CD14-positive monocyte (primary cell): ENCODE results near the gene VTI1B. TPM values are rescaled to one million over a fixed set of nuclear protein-coding genes. Genes with fewer than 3 reads are reported as not detected.
A peak's percentile ranks its signal among the peaks of the same experiment; 100 is the strongest.

Source experiments
- DNase-seq, 3 donors: peaks; one replicate each; pipeline ENCODE4 v3.0.0-alpha.2; 2011 to 2022
- H2AFZ ChIP-seq: 2 replicates; pipeline ENCODE4 v1.6.0; 2012; ENCODE audit warnings: mild to moderate bottlenecking, low read depth, low read length, inconsistent platforms; ENCODE audit not compliant: insufficient read depth, poor library complexity, severe bottlenecking
- H3K27ac ChIP-seq, 2 donors: 1 replicate in 1 of 2; 2 replicates in 1 of 2; pipeline ENCODE4 v1.5.1; 2012 to 2013; ENCODE audit warnings: low read length in 2 of 2, control low read depth in 1 of 2, inconsistent platforms in 1 of 2, low read depth in 1 of 2, mild to moderate bottlenecking in 1 of 2
- H3K27me3 ChIP-seq, 2 donors: one replicate each; pipeline versions ENCODE4 v1.6.0 to v1.6.1; 2011 to 2013; ENCODE audit warnings: low read length in 2 of 2; ENCODE audit not compliant: control insufficient read depth in 2 of 2, insufficient read depth in 2 of 2
- H3K36me3 ChIP-seq, 2 donors: replicated peaks in 1 of 2; 1 replicate in 1 of 2; 2 replicates in 1 of 2; pipeline versions ENCODE4 v1.5.1 to v1.6.1; 2012 to 2013; ENCODE audit warnings: low read length in 2 of 2, control low read depth in 1 of 2, inconsistent platforms in 1 of 2, mild to moderate bottlenecking in 1 of 2; ENCODE audit not compliant: insufficient read depth in 2 of 2, control insufficient read depth in 1 of 2
- H3K4me1 ChIP-seq, 2 donors: 1 replicate in 1 of 2; 2 replicates in 1 of 2; pipeline versions ENCODE4 v1.5.1 to v1.6.1; 2012 to 2013; ENCODE audit warnings: low read length in 2 of 2, control low read depth in 1 of 2, inconsistent platforms in 1 of 2, mild to moderate bottlenecking in 1 of 2, moderate library complexity in 1 of 2; ENCODE audit not compliant: insufficient read depth in 2 of 2, control insufficient read depth in 1 of 2
- H3K4me2 ChIP-seq: replicated peaks from 2 replicates; pipeline ENCODE3; 2012; ENCODE audit warnings: low read length, moderate library complexity, mild to moderate bottlenecking; ENCODE audit not compliant: poor library complexity, severe bottlenecking; ENCODE audit errors: extremely low read depth
- H3K4me3 ChIP-seq, 3 experiments: fragments of 200-600 bp in 1 of 3; sonication (generic) in 1 of 3; replicated peaks in 1 of 3; 1 replicate in 2 of 3; 2 replicates in 1 of 3; pipeline ENCODE4 v1.5.1; 2011 to 2013; ENCODE audit warnings: low read length in 3 of 3, mild to moderate bottlenecking in 3 of 3, control low read depth in 2 of 3, low read depth in 2 of 3, inconsistent platforms in 1 of 3, moderate library complexity in 1 of 3
- H3K79me2 ChIP-seq: 2 replicates; pipeline ENCODE4 v1.6.0; 2012; ENCODE audit warnings: mild to moderate bottlenecking, control low read depth, inconsistent platforms, low read length, moderate library complexity; ENCODE audit not compliant: insufficient read depth
- H3K9ac ChIP-seq: 2 replicates; pipeline ENCODE4 v1.6.0; 2017; ENCODE audit warnings: low read length, mild to moderate bottlenecking; ENCODE audit not compliant: insufficient read depth, poor library complexity, severe bottlenecking
- H3K9me3 ChIP-seq, 2 donors: replicated peaks in 1 of 2; 1 replicate in 1 of 2; 2 replicates in 1 of 2; pipeline versions ENCODE4 v1.5.1 to v1.6.1; 2012 to 2013; ENCODE audit warnings: low read length in 2 of 2, control low read depth in 1 of 2; ENCODE audit not compliant: control insufficient read depth in 1 of 2, insufficient read depth in 1 of 2
- H4K20me1 ChIP-seq: 2 replicates; pipeline ENCODE4 v1.6.0; 2012; ENCODE audit warnings: mild to moderate bottlenecking, low read length, control low read depth, moderate library complexity; ENCODE audit not compliant: insufficient read depth
- H3K27ac Mint-ChIP-seq, 7 donors: one replicate each; pipeline ENCODE4 v1.8.0; 2020; ENCODE audit warnings: mild to moderate bottlenecking in 7 of 7, mixed read lengths in 7 of 7, moderate library complexity in 6 of 7, inconsistent platforms in 2 of 7
- H3K27me3 Mint-ChIP-seq, 3 donors: one replicate each; pipeline ENCODE4 v1.8.0; 2021 to 2022; ENCODE audit warnings: low read depth in 3 of 3, mild to moderate bottlenecking in 3 of 3, mixed read lengths in 3 of 3, moderate library complexity in 3 of 3, inconsistent platforms in 1 of 3
- H3K36me3 Mint-ChIP-seq, 2 donors: one replicate each; pipeline ENCODE4 v1.8.0; 2020; ENCODE audit warnings: mixed read lengths in 2 of 2, inconsistent platforms in 1 of 2, mild to moderate bottlenecking in 1 of 2
- H3K4me1 Mint-ChIP-seq: one replicate; pipeline ENCODE4 v1.8.0; 2020; ENCODE audit warnings: mild to moderate bottlenecking, mixed read lengths
- H3K4me3 Mint-ChIP-seq, 2 donors: one replicate each; pipeline ENCODE4 v1.8.0; 2020; ENCODE audit warnings: mild to moderate bottlenecking in 2 of 2, mixed read lengths in 2 of 2, moderate library complexity in 1 of 2
- H3K9me3 Mint-ChIP-seq, 7 donors: one replicate each; pipeline ENCODE4 v1.8.0; 2020 to 2022; ENCODE audit warnings: mixed read lengths in 7 of 7, mild to moderate bottlenecking in 6 of 7, moderate library complexity in 6 of 7, inconsistent platforms in 2 of 7
- CTCF ChIP-seq: fragments of 200-600 bp; IDR thresholded peaks from one replicate; pipeline ENCODE4 v1.8.0; 2022; ENCODE audit warnings: antibody characterized with exemption, mild to moderate bottlenecking
- WGBS: methylation state at CpG from one replicate; pipeline ENCODE4 v1.1.5; 2013; ENCODE audit warnings: missing lambda C conversion rate; ENCODE audit not compliant: insufficient coverage; 5-methylcytosine and 5-hydroxymethylcytosine counted together
- intact Hi-C, 2 donors: fragments of 100-400 bp; cut with micrococcal nuclease; formaldehyde crosslinking; loops; one replicate each; pipeline versions ENCODE4 v1.15.0 to v1.15.1; 2023
- polyA plus RNA-seq, 3 donors: library from polyadenylated mRNA; depleted of rRNA in 1 of 3; unstranded in 2 of 3; stranded (reverse) in 1 of 3; fragments of 300-500 nt in 2 of 3; fragments of >200 nt in 1 of 3; fragmentation: Illumina TruSeq in 2 of 3; gene quantifications; 1 replicate in 2 of 3; 2 replicates in 1 of 3; pipeline ENCODE4 v1.2.3, GENCODE V29; 2012 to 2021

VTI1B gene
- polyA plus RNA-seq, 3 donors, result 31.3 to 84.7 (median 84.5) TPM

GRCh38 chr14:67674139-67674479 lies 323 bp downstream of the VTI1B start:
- H3K27me3 ChIP-seq, result no peaks in the 10 kb centered on the region
- peaks cover 0 to 2% (median 0%) of the 10 kb centered on the region in 3 donors for H3K27me3 Mint-ChIP-seq
- peak overlapping the region; percentile 76 to 95 (median 89) for H3K4me3 ChIP-seq
- peak overlapping the region; percentile 86 to 96 (median 93) for H3K27ac Mint-ChIP-seq
- peak overlapping the region; percentile 90 to 91 for H3K4me3 Mint-ChIP-seq
- intact Hi-C loops, result loop anchor here (5.0 to 10.0 kb wide), 3 partner anchors 33 to 72 kb away; partner anchors contain the start of genes ARG2 (in 1 of the 2) and PIGH (in 1 of the 2)
- H3K9me3 ChIP-seq, result no peaks in the 10 kb centered on the region
- peaks cover 52% of the 10 kb centered on the region for H3K79me2 ChIP-seq
- peak overlapping the region; percentile 95 for H3K9ac ChIP-seq
- peak; percentile 22 to 51 (median 44) for DNase-seq
- WGBS, result 0% methylated on average over 23 of the region's 25 CpGs
- peaks cover 30% of the 10 kb centered on the region for H3K4me1 Mint-ChIP-seq
- H3K4me1 ChIP-seq, result peaks cover 22 to 31% of the 10 kb centered on the region in 2 donors
- peaks cover 49% of the 10 kb centered on the region for H4K20me1 ChIP-seq
- TF ChIP-seq CTCF, result peak; percentile 21
- peaks cover 4 to 24% of the 10 kb centered on the region in 2 donors for H3K36me3 ChIP-seq
- H3K4me2 ChIP-seq, result peak overlapping the region; percentile 94
- H2AFZ ChIP-seq, result peak overlapping the region; percentile 90
- peaks cover 31 to 46% of the 10 kb centered on the region in 2 donors for H3K36me3 Mint-ChIP-seq
- H3K9me3 Mint-ChIP-seq, result no peaks in the 10 kb centered on the region
- H3K27ac ChIP-seq, result peak overlapping the region; percentile 83 to 97

GRCh38 chr14:67673451-67673850 lies 981 bp downstream of the VTI1B start:
- H3K27me3 Mint-ChIP-seq, result peaks cover 0 to 2% (median 0%) of the 10 kb centered on the region in 3 donors
- Histone ChIP-seq H3K79me2 (peaks cover 59% of the 10 kb centered on the region), H2AFZ (peak overlapping the region; percentile 90), H3K27me3 (no peaks in the 10 kb centered on the region), H3K9me3 (no peaks in the 10 kb centered on the region), H3K4me2 (peak overlapping the region; percentile 94), H3K9ac (no peak overlapping the region), H3K4me1 (peaks cover 22 to 31% of the 10 kb centered on the region in 2 donors), H3K36me3 (peaks cover 4 to 18% of the 10 kb centered on the region in 2 donors), H3K4me3 (peak overlapping the region; percentile 76 to 95 (median 89)), H4K20me1 (peaks cover 56% of the 10 kb centered on the region), H3K27ac (peak overlapping the region in 1 of 2 donors; percentile 97)
- intact Hi-C loops, result loop anchor here (5.0 to 10.0 kb wide), 3 partner anchors 34 to 71 kb away; partner anchors contain the start of genes ARG2 (in 1 of the 2) and PIGH (in 1 of the 2)
- H3K4me3 Mint-ChIP-seq, result peak overlapping the region; percentile 90 to 91
- peak overlapping the region in 4 of 7 donors; percentile 90 to 96 (median 94) for H3K27ac Mint-ChIP-seq
- WGBS, result 0% methylated on average over 1 of the region's 5 CpGs
- no peak for TF ChIP-seq CTCF
- DNase-seq, result no peak
- no peaks in the 10 kb centered on the region for H3K9me3 Mint-ChIP-seq
- H3K4me1 Mint-ChIP-seq, result peaks cover 31% of the 10 kb centered on the region
- H3K36me3 Mint-ChIP-seq, result peaks cover 25 to 41% of the 10 kb centered on the region in 2 donors
